CD14-positive monocyte (primary cell): ENCODE results near the gene EIF3B. TPM values are rescaled to one million over a fixed set of nuclear protein-coding genes. Genes with fewer than 3 reads are reported as not detected.
A peak's percentile ranks its signal among the peaks of the same experiment; 100 is the strongest.

Experiments
- DNase-seq, 3 donors: peaks; one replicate each; pipeline ENCODE4 v3.0.0-alpha.2; 2011 to 2022
- H2AFZ ChIP-seq: 2 replicates; pipeline ENCODE4 v1.6.0; 2012; ENCODE audit warnings: mild to moderate bottlenecking, low read depth, low read length, inconsistent platforms; ENCODE audit not compliant: insufficient read depth, poor library complexity, severe bottlenecking
- H3K27ac ChIP-seq, 2 donors: 1 replicate in 1 of 2; 2 replicates in 1 of 2; pipeline ENCODE4 v1.5.1; 2012 to 2013; ENCODE audit warnings: low read length in 2 of 2, control low read depth in 1 of 2, inconsistent platforms in 1 of 2, low read depth in 1 of 2, mild to moderate bottlenecking in 1 of 2
- H3K27me3 ChIP-seq, 2 donors: one replicate each; pipeline versions ENCODE4 v1.6.0 to v1.6.1; 2011 to 2013; ENCODE audit warnings: low read length in 2 of 2; ENCODE audit not compliant: control insufficient read depth in 2 of 2, insufficient read depth in 2 of 2
- H3K36me3 ChIP-seq, 2 donors: replicated peaks in 1 of 2; 1 replicate in 1 of 2; 2 replicates in 1 of 2; pipeline versions ENCODE4 v1.5.1 to v1.6.1; 2012 to 2013; ENCODE audit warnings: low read length in 2 of 2, control low read depth in 1 of 2, inconsistent platforms in 1 of 2, mild to moderate bottlenecking in 1 of 2; ENCODE audit not compliant: insufficient read depth in 2 of 2, control insufficient read depth in 1 of 2
- H3K4me1 ChIP-seq, 2 donors: 1 replicate in 1 of 2; 2 replicates in 1 of 2; pipeline versions ENCODE4 v1.5.1 to v1.6.1; 2012 to 2013; ENCODE audit warnings: low read length in 2 of 2, control low read depth in 1 of 2, inconsistent platforms in 1 of 2, mild to moderate bottlenecking in 1 of 2, moderate library complexity in 1 of 2; ENCODE audit not compliant: insufficient read depth in 2 of 2, control insufficient read depth in 1 of 2
- H3K4me2 ChIP-seq: replicated peaks from 2 replicates; pipeline ENCODE3; 2012; ENCODE audit warnings: low read length, moderate library complexity, mild to moderate bottlenecking; ENCODE audit not compliant: poor library complexity, severe bottlenecking; ENCODE audit errors: extremely low read depth
- H3K4me3 ChIP-seq, 3 experiments: fragments of 200-600 bp in 1 of 3; sonication (generic) in 1 of 3; replicated peaks in 1 of 3; 1 replicate in 2 of 3; 2 replicates in 1 of 3; pipeline ENCODE4 v1.5.1; 2011 to 2013; ENCODE audit warnings: low read length in 3 of 3, mild to moderate bottlenecking in 3 of 3, control low read depth in 2 of 3, low read depth in 2 of 3, inconsistent platforms in 1 of 3, moderate library complexity in 1 of 3
- H3K79me2 ChIP-seq: 2 replicates; pipeline ENCODE4 v1.6.0; 2012; ENCODE audit warnings: mild to moderate bottlenecking, control low read depth, inconsistent platforms, low read length, moderate library complexity; ENCODE audit not compliant: insufficient read depth
- H3K9ac ChIP-seq: 2 replicates; pipeline ENCODE4 v1.6.0; 2017; ENCODE audit warnings: low read length, mild to moderate bottlenecking; ENCODE audit not compliant: insufficient read depth, poor library complexity, severe bottlenecking
- H3K9me3 ChIP-seq, 2 donors: replicated peaks in 1 of 2; 1 replicate in 1 of 2; 2 replicates in 1 of 2; pipeline versions ENCODE4 v1.5.1 to v1.6.1; 2012 to 2013; ENCODE audit warnings: low read length in 2 of 2, control low read depth in 1 of 2; ENCODE audit not compliant: control insufficient read depth in 1 of 2, insufficient read depth in 1 of 2
- H4K20me1 ChIP-seq: 2 replicates; pipeline ENCODE4 v1.6.0; 2012; ENCODE audit warnings: mild to moderate bottlenecking, low read length, control low read depth, moderate library complexity; ENCODE audit not compliant: insufficient read depth
- H3K27ac Mint-ChIP-seq, 7 donors: one replicate each; pipeline ENCODE4 v1.8.0; 2020; ENCODE audit warnings: mild to moderate bottlenecking in 7 of 7, mixed read lengths in 7 of 7, moderate library complexity in 6 of 7, inconsistent platforms in 2 of 7
- H3K27me3 Mint-ChIP-seq, 3 donors: one replicate each; pipeline ENCODE4 v1.8.0; 2021 to 2022; ENCODE audit warnings: low read depth in 3 of 3, mild to moderate bottlenecking in 3 of 3, mixed read lengths in 3 of 3, moderate library complexity in 3 of 3, inconsistent platforms in 1 of 3
- H3K36me3 Mint-ChIP-seq, 2 donors: one replicate each; pipeline ENCODE4 v1.8.0; 2020; ENCODE audit warnings: mixed read lengths in 2 of 2, inconsistent platforms in 1 of 2, mild to moderate bottlenecking in 1 of 2
- H3K4me1 Mint-ChIP-seq: one replicate; pipeline ENCODE4 v1.8.0; 2020; ENCODE audit warnings: mild to moderate bottlenecking, mixed read lengths
- H3K4me3 Mint-ChIP-seq, 2 donors: one replicate each; pipeline ENCODE4 v1.8.0; 2020; ENCODE audit warnings: mild to moderate bottlenecking in 2 of 2, mixed read lengths in 2 of 2, moderate library complexity in 1 of 2
- H3K9me3 Mint-ChIP-seq, 7 donors: one replicate each; pipeline ENCODE4 v1.8.0; 2020 to 2022; ENCODE audit warnings: mixed read lengths in 7 of 7, mild to moderate bottlenecking in 6 of 7, moderate library complexity in 6 of 7, inconsistent platforms in 2 of 7
- CTCF ChIP-seq: fragments of 200-600 bp; IDR thresholded peaks from one replicate; pipeline ENCODE4 v1.8.0; 2022; ENCODE audit warnings: antibody characterized with exemption, mild to moderate bottlenecking
- WGBS: methylation state at CpG from one replicate; pipeline ENCODE4 v1.1.5; 2013; ENCODE audit warnings: missing lambda C conversion rate; ENCODE audit not compliant: insufficient coverage; 5-methylcytosine and 5-hydroxymethylcytosine counted together
- intact Hi-C, 2 donors: fragments of 100-400 bp; cut with micrococcal nuclease; formaldehyde crosslinking; loops; one replicate each; pipeline versions ENCODE4 v1.15.0 to v1.15.1; 2023
- polyA plus RNA-seq, 3 donors: library from polyadenylated mRNA; depleted of rRNA in 1 of 3; unstranded in 2 of 3; stranded (reverse) in 1 of 3; fragments of 300-500 nt in 2 of 3; fragments of >200 nt in 1 of 3; fragmentation: Illumina TruSeq in 2 of 3; gene quantifications; 1 replicate in 2 of 3; 2 replicates in 1 of 3; pipeline ENCODE4 v1.2.3, GENCODE V29; 2012 to 2021

Gene EIF3B
- polyA plus RNA-seq, 3 donors: 46.0 to 89.1 (median 69.2) TPM

GRCh38 chr7:2357165-2357564 lies 2.5 kb downstream of the EIF3B start:
- no peak overlapping the region for H3K9ac ChIP-seq
- intact Hi-C loops: loop anchor here (5.0 to 10.0 kb wide), 3 partner anchors 45 to 782 kb away; partner anchors contain the start of genes CHST12 (in 1 of the 2) and PSMG3 (in 1 of the 2)
- peaks cover 0 to 3% (median 0%) of the 10 kb centered on the region in 3 donors for H3K27me3 Mint-ChIP-seq

DNA sequence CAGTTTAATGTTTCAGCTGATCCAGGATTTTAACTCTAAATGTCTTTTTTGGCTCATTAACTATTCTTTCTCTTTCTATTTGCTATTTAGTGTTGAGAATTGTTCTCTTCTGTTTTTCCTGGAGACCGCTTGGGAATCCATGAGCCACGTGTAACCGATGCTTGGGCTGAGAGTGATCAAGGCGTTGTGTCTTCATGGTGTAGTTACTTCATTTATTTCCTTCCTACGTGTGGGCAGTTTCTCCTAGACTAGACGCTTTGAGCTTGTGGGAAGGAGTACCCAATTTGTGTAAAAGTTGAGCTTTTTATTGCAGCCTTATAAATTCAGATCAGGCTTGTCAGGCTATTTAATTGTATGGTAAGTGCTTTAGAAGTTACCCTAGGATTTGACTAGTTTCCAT lies 2.9 kb downstream of the EIF3B start:
- H3K9ac ChIP-seq: no peak overlapping the region
- peaks cover 72% of the 10 kb centered on the region for H3K79me2 ChIP-seq
- peaks cover 27 to 42% of the 10 kb centered on the region in 2 donors for H3K36me3 Mint-ChIP-seq
- peak overlapping the region in 1 of 7 donors; percentile 21 for H3K27ac Mint-ChIP-seq
- intact Hi-C loops: loop anchor here (5.0 to 10.0 kb wide), 3 partner anchors 45 to 783 kb away; partner anchors contain the start of genes CHST12 (in 1 of the 2) and PSMG3 (in 1 of the 2)
- TF ChIP-seq CTCF: no peak
- peaks cover 24 to 36% of the 10 kb centered on the region in 2 donors for H3K4me1 ChIP-seq
- H2AFZ ChIP-seq: no peak overlapping the region
- H3K36me3 ChIP-seq: peaks cover 24 to 52% of the 10 kb centered on the region in 2 donors
- H3K9me3 ChIP-seq: no peaks in the 10 kb centered on the region
- peaks cover 37% of the 10 kb centered on the region for H3K4me1 Mint-ChIP-seq
- H3K4me2 ChIP-seq: peak overlapping the region; percentile 14
- peaks cover 0 to 3% (median 0%) of the 10 kb centered on the region in 3 donors for H3K27me3 Mint-ChIP-seq
- H3K27me3 ChIP-seq: no peaks in the 10 kb centered on the region
- no peak for DNase-seq
- WGBS: 30% methylated on average over 5 of the region's 6 CpGs
- peaks cover 73% of the 10 kb centered on the region for H4K20me1 ChIP-seq
- H3K9me3 Mint-ChIP-seq: no peaks in the 10 kb centered on the region
- peak overlapping the region in 1 of 2 donors; percentile 54 for H3K27ac ChIP-seq
- no peak overlapping the region for H3K4me3 Mint-ChIP-seq
- no peak overlapping the region for H3K4me3 ChIP-seq

More at GRCh38 chr7:2357165-2357564, 2.5 kb downstream of the EIF3B start:
- H3K4me3 ChIP-seq: no peak overlapping the region
- H3K4me1 ChIP-seq: peaks cover 24 to 36% of the 10 kb centered on the region in 2 donors
- no peak for DNase-seq
- H3K79me2 ChIP-seq: peaks cover 69% of the 10 kb centered on the region
- H3K4me1 Mint-ChIP-seq: peaks cover 37% of the 10 kb centered on the region
- H4K20me1 ChIP-seq: peaks cover 69% of the 10 kb centered on the region
- H3K27me3 ChIP-seq: no peaks in the 10 kb centered on the region
- peak overlapping the region in 1 of 7 donors; percentile 21 for H3K27ac Mint-ChIP-seq
- peak overlapping the region; percentile 14 for H3K4me2 ChIP-seq
- H3K36me3 Mint-ChIP-seq: peaks cover 23 to 38% of the 10 kb centered on the region in 2 donors
- no peaks in the 10 kb centered on the region for H3K9me3 ChIP-seq
- TF ChIP-seq CTCF: no peak
- H2AFZ ChIP-seq: no peak overlapping the region
- WGBS: 80% methylated on average over 8 of the region's 8 CpGs
- H3K27ac ChIP-seq: peak overlapping the region in 1 of 2 donors; percentile 54
- H3K4me3 Mint-ChIP-seq: no peak overlapping the region
- H3K9me3 Mint-ChIP-seq: no peaks in the 10 kb centered on the region
- H3K36me3 ChIP-seq: peaks cover 20 to 48% of the 10 kb centered on the region in 2 donors
